Lung (tissue), 12 donors: ENCODE results near the gene SEC14L5. TPM values are rescaled to one million over a fixed set of nuclear protein-coding genes. Genes with fewer than 3 reads are reported as not detected.

ENCODE experiments used
- ATAC-seq: fragments of 200-7000 bp; cut with Tn5 transposase; one replicate; pipeline ENCODE4 v1.9.1; 2020; ENCODE audit warnings: moderate number of reproducible peaks; ENCODE audit not compliant: insufficient read depth, low FRiP score
- DNase-seq, 3 donors: peaks; one replicate each; pipeline ENCODE4 v3.0.0-alpha.2; 2013 to 2017
- H3K27ac ChIP-seq, 2 donors: one replicate each; pipeline ENCODE4 v1.5.1; 2013; ENCODE audit warnings: mild to moderate bottlenecking in 2 of 2, moderate library complexity in 2 of 2, control low read depth in 1 of 2, inconsistent platforms in 1 of 2, low read depth in 1 of 2, low read length in 1 of 2
- H3K27me3 ChIP-seq, 3 donors: one replicate each; pipeline ENCODE4 v1.5.1; 2013; ENCODE audit warnings: low read length in 2 of 3; ENCODE audit not compliant: control insufficient read depth in 3 of 3, insufficient read depth in 3 of 3
- H3K36me3 ChIP-seq, 4 donors: one replicate each; pipeline ENCODE4 v1.5.1; 2013; ENCODE audit warnings: low read length in 4 of 4, mild to moderate bottlenecking in 1 of 4, moderate library complexity in 1 of 4; ENCODE audit not compliant: control insufficient read depth in 4 of 4, insufficient read depth in 4 of 4
- H3K4me1 ChIP-seq, 5 donors: one replicate each; pipeline ENCODE4 v1.5.1; 2013; ENCODE audit warnings: low read length in 5 of 5, mild to moderate bottlenecking in 2 of 5, moderate library complexity in 1 of 5; ENCODE audit not compliant: control insufficient read depth in 5 of 5, insufficient read depth in 5 of 5
- H3K4me3 ChIP-seq: one replicate; pipeline ENCODE4 v1.5.1; 2013; ENCODE audit warnings: mild to moderate bottlenecking, control low read depth, moderate library complexity
- H3K9ac ChIP-seq, 2 donors: one replicate each; pipeline ENCODE4 v1.5.1; 2013; ENCODE audit warnings: low read length in 2 of 2, control low read depth in 1 of 2; ENCODE audit not compliant: insufficient read depth in 1 of 2
- H3K9me3 ChIP-seq, 4 donors: one replicate each; pipeline ENCODE4 v1.5.1; 2013; ENCODE audit warnings: low read length in 3 of 4, mild to moderate bottlenecking in 1 of 4, moderate library complexity in 1 of 4; ENCODE audit not compliant: control insufficient read depth in 4 of 4, insufficient read depth in 3 of 4
- WGBS, 2 donors: extraction: QIAGEN DNeasy Blood & Tissue Kit; methylation state at CpG; one replicate each; pipeline ENCODE4 v1.1.7; 2013; 5-methylcytosine and 5-hydroxymethylcytosine counted together
- polyA plus RNA-seq, 2 donors: library from polyadenylated mRNA; stranded (reverse); fragments of 200-250 nt; gene quantifications; one replicate each; pipeline ENCODE4 v1.2.1, GENCODE V29; 2013
- total RNA-seq, 2 donors: library from RNA; depleted of rRNA in 1 of 2; stranded (reverse); fragments of >200 nt in 1 of 2; gene quantifications; one replicate each; pipeline ENCODE4 v1.2.1, GENCODE V29; 2014 to 2021
- TF ChIP-seq, protein P1 (sequence below): IDR thresholded peaks from 2 replicates; pipeline ENCODE4 v1.5.1; 2012; ENCODE audit warnings: mild to moderate bottlenecking; ENCODE audit errors: control extremely low read depth, extremely low read depth
- donor health status: control.
- donor health status: control.
- donor health status: Bipolar disorder and iron deficiency.
- donor health status: healthy.
- donor health status: DM: yes; HTN: yes; CAD: no.

SEC14L5 gene
- total and polyA plus RNA-seq, 4 donors: 0.10 to 0.98 (median 0.28) TPM

DNA sequence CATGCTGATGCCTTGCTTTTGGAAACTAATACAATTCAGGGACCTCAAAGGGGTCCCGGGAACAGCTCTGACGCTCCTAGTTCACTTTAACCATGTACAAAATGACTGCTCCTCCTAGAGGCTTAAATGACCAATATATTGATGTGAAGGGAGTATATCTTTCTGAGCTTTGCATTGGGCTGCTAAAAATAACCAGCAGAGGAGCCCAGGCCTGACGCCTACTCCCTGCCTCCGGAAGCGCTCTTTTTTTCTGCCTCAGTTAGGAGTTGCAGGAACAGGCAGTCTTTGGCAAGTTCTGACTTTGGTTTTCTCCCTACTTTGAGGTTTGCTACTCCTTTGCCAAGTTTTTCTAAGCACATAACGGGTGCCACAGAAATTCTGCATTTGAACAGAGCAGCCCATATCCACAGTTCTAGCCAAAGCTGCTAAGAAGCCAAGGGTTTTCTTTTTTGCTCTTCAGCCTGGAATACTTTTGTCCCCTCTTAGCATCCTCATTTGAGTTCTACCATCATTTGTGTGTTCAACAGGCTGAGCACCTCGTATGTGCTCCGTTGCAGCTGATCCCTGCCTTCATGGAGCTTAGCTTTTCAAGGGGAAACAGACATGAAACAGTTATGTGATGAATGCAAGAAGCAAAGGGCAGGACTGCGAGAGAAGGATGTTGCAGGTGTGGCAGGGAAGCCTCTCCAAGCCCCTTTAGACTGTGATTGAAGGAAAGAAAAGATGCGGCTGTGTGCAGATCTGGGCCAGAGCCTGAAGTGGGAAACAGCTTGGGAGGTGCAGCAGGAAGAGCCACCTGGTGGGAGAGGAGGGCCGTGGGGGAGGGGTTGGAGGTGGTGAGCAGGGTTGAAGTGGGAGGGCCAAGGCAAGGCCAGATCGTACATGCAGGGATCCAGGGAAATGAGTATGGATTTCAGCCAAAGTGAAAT is 78.4 kb downstream of the SEC14L5 start:
- Histone ChIP-seq H3K9ac (no peak overlapping the region), H3K36me3 (no peaks in the 10 kb centered on the region), H3K4me3 (no peak overlapping the region), H3K27me3 (no peaks in the 10 kb centered on the region), H3K4me1 (peaks cover 5 to 20% (median 7%) of the 10 kb centered on the region in 5 donors), H3K9me3 (no peaks in the 10 kb centered on the region), H3K27ac (no peak overlapping the region)
- TF ChIP-seq, protein P1, sequence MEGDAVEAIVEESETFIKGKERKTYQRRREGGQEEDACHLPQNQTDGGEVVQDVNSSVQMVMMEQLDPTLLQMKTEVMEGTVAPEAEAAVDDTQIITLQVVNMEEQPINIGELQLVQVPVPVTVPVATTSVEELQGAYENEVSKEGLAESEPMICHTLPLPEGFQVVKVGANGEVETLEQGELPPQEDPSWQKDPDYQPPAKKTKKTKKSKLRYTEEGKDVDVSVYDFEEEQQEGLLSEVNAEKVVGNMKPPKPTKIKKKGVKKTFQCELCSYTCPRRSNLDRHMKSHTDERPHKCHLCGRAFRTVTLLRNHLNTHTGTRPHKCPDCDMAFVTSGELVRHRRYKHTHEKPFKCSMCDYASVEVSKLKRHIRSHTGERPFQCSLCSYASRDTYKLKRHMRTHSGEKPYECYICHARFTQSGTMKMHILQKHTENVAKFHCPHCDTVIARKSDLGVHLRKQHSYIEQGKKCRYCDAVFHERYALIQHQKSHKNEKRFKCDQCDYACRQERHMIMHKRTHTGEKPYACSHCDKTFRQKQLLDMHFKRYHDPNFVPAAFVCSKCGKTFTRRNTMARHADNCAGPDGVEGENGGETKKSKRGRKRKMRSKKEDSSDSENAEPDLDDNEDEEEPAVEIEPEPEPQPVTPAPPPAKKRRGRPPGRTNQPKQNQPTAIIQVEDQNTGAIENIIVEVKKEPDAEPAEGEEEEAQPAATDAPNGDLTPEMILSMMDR: no peak
- DNase-seq: peak in 1 of 3 donors; percentile 34
- 60 to 68% methylated on average over 12 of the region's 12 CpGs for WGBS, 2 donors
- ATAC-seq: no peak

DNA sequence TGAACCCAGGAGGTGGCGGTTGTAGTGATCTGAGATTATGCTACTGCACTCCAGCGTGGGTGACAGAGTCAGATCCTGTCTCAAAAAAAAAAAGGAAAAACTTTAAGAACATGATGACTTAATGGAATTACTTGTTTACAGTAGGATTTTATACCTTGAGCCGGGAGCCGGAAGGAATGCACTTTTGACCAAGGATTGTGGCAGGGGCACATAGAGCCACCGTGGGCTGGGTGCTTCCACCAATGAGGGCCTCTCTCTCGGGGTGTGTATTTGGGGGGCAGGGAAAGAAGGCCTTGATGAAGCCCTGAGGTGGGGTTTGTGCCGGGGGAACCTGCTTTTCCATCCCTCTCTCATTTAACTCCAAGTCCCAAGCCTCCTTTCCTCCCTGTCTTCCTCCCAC is 82.3 kb downstream of the SEC14L5 start:
- WGBS, 2 donors: 67 to 78% methylated on average over 7 of the region's 7 CpGs
- Histone ChIP-seq H3K27me3 (no peaks in the 10 kb centered on the region), H3K9me3 (no peaks in the 10 kb centered on the region), H3K36me3 (peaks cover 0 to 5% (median 1%) of the 10 kb centered on the region in 4 donors), H3K27ac (no peak overlapping the region), H3K4me3 (no peak overlapping the region), H3K4me1 (peaks cover 0 to 4% (median 0%) of the 10 kb centered on the region in 5 donors), H3K9ac (no peak overlapping the region)
- peak; percentile 16 to 37 (median 34) for DNase-seq
- no peak for ATAC-seq
- TF ChIP-seq, protein P1: no peak

DNA sequence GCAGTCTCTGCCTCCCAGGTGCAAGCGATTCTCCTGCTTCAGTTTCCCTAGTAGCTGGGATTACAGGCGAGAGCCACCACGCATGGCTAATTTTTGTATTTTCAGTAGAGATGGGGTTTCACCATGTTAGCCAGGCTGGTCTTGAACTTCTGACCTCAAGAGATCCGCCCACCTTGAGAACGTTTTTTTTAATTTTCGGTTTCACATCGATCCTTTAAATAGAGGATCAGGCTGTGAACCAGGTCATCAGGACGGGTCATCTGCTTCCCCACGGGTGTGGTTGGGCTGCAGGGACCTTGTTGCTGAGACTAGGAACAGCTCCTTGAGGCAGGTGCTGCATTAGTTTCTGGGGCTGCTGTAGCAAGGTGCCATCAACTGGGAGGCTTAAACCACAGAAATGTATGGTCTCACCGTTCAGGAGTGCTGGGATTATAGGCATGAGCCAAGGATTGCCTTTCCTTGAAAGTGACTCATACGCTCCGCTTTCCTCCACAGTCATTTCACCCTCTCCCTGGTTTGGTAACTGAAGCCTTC is 83.5 kb downstream of the SEC14L5 start:
- Histone ChIP-seq H3K27me3 (no peaks in the 10 kb centered on the region), H3K4me1 (peaks cover 0 to 4% (median 0%) of the 10 kb centered on the region in 5 donors), H3K9ac (no peak overlapping the region), H3K36me3 (peaks cover 0 to 9% (median 1%) of the 10 kb centered on the region in 4 donors), H3K27ac (no peak overlapping the region), H3K4me3 (no peak overlapping the region), H3K9me3 (no peaks in the 10 kb centered on the region)
- ATAC-seq (no peak), DNase-seq (no peak)
- TF ChIP-seq, protein P1: no peak
- 78 to 84% methylated on average over 12 of the region's 12 CpGs for WGBS, 2 donors
